Measurements from ENCODE around the gene COL5A1.

GRCh38 chr9:134717924-134718645 lies 76.5 kb downstream of the COL5A1 start:
- TF ChIP-seq CTCF (conservative IDR thresholded peaks at IDR 0.05): no peak
- no peak for TF ChIP-seq ZFX (IDR thresholded peaks at IDR 0.05)

Data from C4-2B (cell line).